IMR-90 (cell line): ENCODE results near the gene IL22. TPM values are rescaled to one million over a fixed set of nuclear protein-coding genes. Genes with fewer than 3 reads are reported as not detected.

Experiments used
- ATAC-seq: fragments of 200-7000 bp; cut with Tn5 transposase; 2 replicates; pipeline ENCODE4 v1.9.1; 2020; ENCODE audit warnings: low read depth, mild to moderate bottlenecking, moderate library complexity
- BruUV-seq: library from RNA; stranded (reverse); fragments of 400-500 nt; replicated peaks from 2 replicates; lab custom pipeline; 2021; lab: Mats Ljungman, UMichigan
- CTCF ChIA-PET: fragments of 300-600 bp; formaldehyde crosslinking; extraction: SDS; loops from one replicate; lab custom pipeline; 2021; ENCODE audit warnings: antibody characterized with exemption; lab: Yijun Ruan, JAX
- POLR2A ChIA-PET: fragments of 300-600 bp; sonication (Branson Sonifier 250); formaldehyde crosslinking; loops from one replicate; lab custom pipeline; 2022; ENCODE audit warnings: antibody characterized with exemption; ENCODE audit not compliant: unreplicated experiment; lab: Charles Lee
- DNase-seq: peaks from one replicate; pipeline ENCODE4 v3.0.0; 2013
- H2AFZ ChIP-seq: replicated peaks from 2 replicates; pipeline ENCODE3; 2013; ENCODE audit warnings: low read length, mild to moderate bottlenecking; ENCODE audit not compliant: poor library complexity
- H2AK5ac ChIP-seq: 2 replicates; pipeline ENCODE4 v1.6.1; 2013; ENCODE audit warnings: low read depth, low read length, inconsistent platforms
- H2AK9ac ChIP-seq: replicated peaks from 2 replicates; pipeline ENCODE3; 2013; ENCODE audit warnings: mild to moderate bottlenecking, low read depth, low read length, moderate library complexity; ENCODE audit not compliant: poor library complexity
- H2BK120ac ChIP-seq: 2 replicates; pipeline ENCODE4 v1.6.1; 2013; ENCODE audit warnings: low read depth, low read length, inconsistent platforms
- H2BK15ac ChIP-seq: 3 replicates; pipeline ENCODE4 v1.6.1; 2013; ENCODE audit warnings: low read depth, low read length, inconsistent platforms
- H2BK20ac ChIP-seq: 2 replicates; pipeline ENCODE4 v1.6.1; 2013; ENCODE audit warnings: low read depth, mild to moderate bottlenecking, inconsistent platforms, low read length, moderate library complexity
- H2BK5ac ChIP-seq: 2 replicates; pipeline ENCODE4 v1.6.1; 2013; ENCODE audit warnings: mild to moderate bottlenecking, low read depth, low read length, inconsistent platforms; ENCODE audit not compliant: poor library complexity, severe bottlenecking
- H3K14ac ChIP-seq: replicated peaks from 2 replicates; pipeline ENCODE4 v1.6.1; 2013; ENCODE audit warnings: low read depth, low read length, inconsistent platforms
- H3K18ac ChIP-seq: 2 replicates; pipeline ENCODE4 v1.6.1; 2013; ENCODE audit warnings: low read depth, low read length, control low read depth
- H3K23ac ChIP-seq: 2 replicates; pipeline ENCODE4 v1.6.1; 2013; ENCODE audit warnings: low read depth, low read length, inconsistent platforms
- H3K27ac ChIP-seq: 2 replicates; pipeline ENCODE4 v1.5.1; 2013; ENCODE audit warnings: mild to moderate bottlenecking, control low read depth, low read length; ENCODE audit not compliant: insufficient read depth
- H3K27me3 ChIP-seq: 2 replicates; pipeline ENCODE4 v1.6.1; 2013; ENCODE audit warnings: low read length; ENCODE audit not compliant: control insufficient read depth, insufficient read depth
- H3K36me3 ChIP-seq: 2 replicates; pipeline ENCODE4 v1.6.1; 2013; ENCODE audit warnings: low read length, mixed read lengths; ENCODE audit not compliant: control insufficient read depth, insufficient read depth
- H3K4ac ChIP-seq: 2 replicates; pipeline ENCODE4 v1.6.1; 2013; ENCODE audit warnings: low read depth, low read length, inconsistent platforms
- H3K4me1 ChIP-seq: 2 replicates; pipeline ENCODE4 v1.6.1; 2013; ENCODE audit warnings: low read length, mixed read lengths; ENCODE audit not compliant: control insufficient read depth, insufficient read depth
- H3K4me2 ChIP-seq: 2 replicates; pipeline ENCODE4 v1.6.1; 2013; ENCODE audit warnings: low read depth, mild to moderate bottlenecking, control low read depth, low read length, moderate library complexity
- H3K4me3 ChIP-seq: 2 replicates; pipeline ENCODE4 v1.5.1; 2013; ENCODE audit warnings: low read depth, mild to moderate bottlenecking, control low read depth, low read length, moderate library complexity; ENCODE audit not compliant: insufficient read depth
- H3K56ac ChIP-seq: 2 replicates; pipeline ENCODE4 v1.6.1; 2013; ENCODE audit warnings: low read length, inconsistent platforms; ENCODE audit not compliant: insufficient read depth; ENCODE audit errors: extremely low read depth
- H3K79me1 ChIP-seq, 2 experiments: 2 replicates each; pipeline ENCODE4 v1.6.1; 2013; ENCODE audit warnings: low read length in 2 of 2, inconsistent platforms in 1 of 2, low read depth in 1 of 2
- H3K9ac ChIP-seq: 2 replicates; pipeline ENCODE4 v1.6.1; 2013; ENCODE audit warnings: low read depth, low read length, control low read depth
- H3K9me1 ChIP-seq: 2 replicates; pipeline ENCODE4 v1.6.1; 2013; ENCODE audit warnings: low read length, inconsistent platforms; ENCODE audit not compliant: insufficient read depth
- H3K9me3 ChIP-seq: 2 replicates; pipeline ENCODE4 v1.6.1; 2013; ENCODE audit warnings: low read length; ENCODE audit not compliant: control insufficient read depth, insufficient read depth
- H4K20me1 ChIP-seq: 2 replicates; pipeline ENCODE4 v1.6.1; 2013; ENCODE audit warnings: low read length, inconsistent platforms; ENCODE audit not compliant: insufficient read depth
- H4K5ac ChIP-seq: 2 replicates; pipeline ENCODE4 v1.6.1; 2013; ENCODE audit warnings: mild to moderate bottlenecking, low read depth, low read length, control low read depth
- H4K8ac ChIP-seq, 2 experiments: 2 replicates each; pipeline ENCODE4 v1.6.1; 2013; ENCODE audit warnings: low read depth in 2 of 2, low read length in 2 of 2, control low read depth in 1 of 2, inconsistent platforms in 1 of 2
- H4K91ac ChIP-seq: 2 replicates; pipeline ENCODE4 v1.6.1; 2013; ENCODE audit warnings: low read depth, low read length, inconsistent platforms; ENCODE audit not compliant: insufficient read depth
- BHLHE40 ChIP-seq: fragments of 150-350 bp; IDR thresholded peaks from 2 replicates; pipeline ENCODE4 v1.6.1; 2016; ENCODE audit warnings: mild to moderate bottlenecking, low read depth, low read length
- CEBPB ChIP-seq: IDR thresholded peaks from 2 replicates; pipeline ENCODE4 v1.6.1; 2012; ENCODE audit warnings: low read depth, low read length, improper control_type of control experiment
- CHD1 ChIP-seq: IDR thresholded peaks from 2 replicates; pipeline ENCODE4 v1.6.1; 2012; ENCODE audit warnings: low read depth, low read length, improper control_type of control experiment
- FOS ChIP-seq: fragments of 150-350 bp; IDR thresholded peaks from 2 replicates; pipeline ENCODE4 v1.6.1; 2016; ENCODE audit warnings: low read depth, low read length
- MAFK ChIP-seq: IDR thresholded peaks from 2 replicates; pipeline ENCODE4 v1.6.1; 2012; ENCODE audit warnings: low read depth, low read length, improper control_type of control experiment
- MAZ ChIP-seq: IDR thresholded peaks from 2 replicates; pipeline ENCODE4 v1.6.1; 2012; ENCODE audit warnings: low read depth, mild to moderate bottlenecking, low read length, improper control_type of control experiment, moderate library complexity, borderline replicate concordance
- MXI1 ChIP-seq: IDR thresholded peaks from 2 replicates; pipeline ENCODE4 v1.6.1; 2012; ENCODE audit warnings: low read depth, mild to moderate bottlenecking, low read length, moderate library complexity, borderline replicate concordance
- NFE2L2 ChIP-seq: fragments of 150-350 bp; IDR thresholded peaks from 2 replicates; pipeline ENCODE4 v1.6.1; 2016; ENCODE audit warnings: low read depth, mild to moderate bottlenecking, low read length
- POLR2A ChIP-seq: IDR thresholded peaks from 2 replicates; pipeline ENCODE4 v1.6.1; 2012; ENCODE audit warnings: mild to moderate bottlenecking, low read depth, low read length
- RAD21 ChIP-seq: IDR thresholded peaks from 2 replicates; pipeline ENCODE4 v1.6.1; 2012; ENCODE audit warnings: low read length, improper control_type of control experiment
- RCOR1 ChIP-seq: IDR thresholded peaks from 2 replicates; pipeline ENCODE4 v1.6.1; 2012; ENCODE audit warnings: mild to moderate bottlenecking, low read length, improper control_type of control experiment; ENCODE audit not compliant: insufficient replicate concordance
- RFX5 ChIP-seq: IDR thresholded peaks from 2 replicates; pipeline ENCODE4 v1.8.0; 2012; ENCODE audit warnings: low read depth, mild to moderate bottlenecking, low read length, moderate library complexity
- SMC3 ChIP-seq: fragments of 150-350 bp; IDR thresholded peaks from 2 replicates; pipeline ENCODE4 v1.6.1; 2016; ENCODE audit warnings: low read depth, mild to moderate bottlenecking, antibody characterized with exemption, low read length, moderate library complexity
- WGBS, 2 experiments: methylation state at CpG; one replicate each; pipeline versions ENCODE4 v1.1.5 to v1.1.7; 2013; ENCODE audit warnings: missing lambda C conversion rate in 2 of 2; ENCODE audit not compliant: insufficient read length in 1 of 2; ENCODE audit errors: extremely low coverage in 2 of 2; 5-methylcytosine and 5-hydroxymethylcytosine counted together
- dilution Hi-C: fragments of 300-500 bp; cut with HindIII; formaldehyde crosslinking; loops from one replicate; pipeline ENCODE4 v1.14.3; 2018; ENCODE audit warnings: low sequenced_read_pairs; ENCODE audit not compliant: unreplicated experiment
- in situ Hi-C: fragments of 300-500 bp; cut with MboI; formaldehyde crosslinking; loops from 3 replicates; pipeline ENCODE4 v1.14.3; 2019; ENCODE audit warnings: low sequenced_read_pairs, inconsistent platforms, mixed read lengths
- intact Hi-C: fragments of 100-400 bp; cut with micrococcal nuclease; formaldehyde crosslinking; loops from 2 replicates; pipeline ENCODE4 v1.10.0; 2022
- polyA plus RNA-seq, 3 experiments: library from polyadenylated mRNA; depleted of rRNA; stranded (reverse); fragments of >200 nt; gene quantifications; 2 replicates each; pipeline ENCODE4 v1.2.3, GENCODE V29; 2012; ENCODE audit warnings: low replicate concordance in 1 of 3
- total RNA-seq: library from RNA; depleted of rRNA; stranded (reverse); fragments of >200 nt; gene quantifications from 2 replicates; pipeline ENCODE4 v1.2.3, GENCODE V29; 2012
- TF ChIP-seq, protein P1 (sequence below): fragments of 150-350 bp; IDR thresholded peaks from 2 replicates; pipeline ENCODE4 v1.6.1; 2016; ENCODE audit warnings: low read depth, mild to moderate bottlenecking, low read length, moderate library complexity, borderline replicate concordance
- TF ChIP-seq, protein P2 (sequence below): fragments of 150-350 bp; IDR thresholded peaks from 2 replicates; pipeline ENCODE4 v1.6.1; 2017; ENCODE audit warnings: mild to moderate bottlenecking, antibody characterized with exemption, low read length, low read depth

Gene IL22
- total and polyA plus RNA-seq, 2 of the 4 experiments (the other 2 are of a cell fraction): not detected

DNA sequence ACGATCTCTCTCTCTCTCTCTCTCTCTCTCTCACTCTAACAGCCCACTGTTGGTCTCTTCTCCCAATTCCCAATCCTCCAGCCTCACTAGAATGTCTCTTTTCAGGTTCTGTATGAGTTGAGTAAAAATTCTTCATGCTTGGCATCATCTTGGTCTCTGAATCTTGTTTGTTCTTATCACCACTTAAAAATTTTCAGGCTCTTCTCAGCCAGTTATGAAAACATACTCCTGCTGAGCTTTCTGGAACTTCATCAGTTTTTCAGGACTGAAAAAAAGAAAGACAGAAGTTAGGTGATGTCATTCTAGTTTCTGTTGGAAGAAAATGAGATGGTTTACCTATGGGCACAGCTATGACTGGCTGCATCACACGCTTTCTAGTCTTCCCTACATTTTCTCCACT lies 11.5 kb upstream of the IL22 start:
- Histone ChIP-seq H3K9me1 (no peaks in the 10 kb centered on the region), H3K36me3 (no peaks in the 10 kb centered on the region), H4K91ac (peak overlapping the region; percentile 26; the same call in 1 of the 2 replicates), H2BK15ac (no peak overlapping the region), H4K5ac (no peak overlapping the region; the same call in 1 of the 2 replicates), H2BK120ac (peak overlapping the region; percentile 22; the same call in 1 of the 2 replicates), H3K9me3 (no peaks in the 10 kb centered on the region), H3K9ac (no peak overlapping the region), H3K4me1 (peaks cover 11% of the 10 kb centered on the region), H2BK5ac (peak overlapping the region; percentile 53), H4K8ac (peak overlapping the region in 1 of 2 experiments; percentile 40; a peak in 2 of 4 replicates), H3K4me2 (no peak overlapping the region), H2AK9ac (no peak overlapping the region), H2BK20ac (peak overlapping the region; percentile 9; the same call in 1 of the 2 replicates), H4K20me1 (no peaks in the 10 kb centered on the region), H3K4ac (no peak overlapping the region), H3K79me1 (no peaks in the 10 kb centered on the region), H3K4me3 (no peak overlapping the region), H3K27me3 (no peaks in the 10 kb centered on the region), H2AK5ac (no peak overlapping the region), H3K23ac (no peak overlapping the region), H3K27ac (peak overlapping the region; percentile 69; the same call in 1 of the 2 replicates), H3K56ac (no peak overlapping the region), H3K14ac (no peak overlapping the region), H3K18ac (peak overlapping the region; percentile 47; the same call in 1 of the 2 replicates), H2AFZ (no peak overlapping the region)
- dilution Hi-C loops (no loop called here), intact Hi-C loops (no loop called here), in situ Hi-C loops (no loop called here)
- CTCF ChIA-PET: interaction anchor here (0.7 kb wide), 1 partner anchor 23 kb away, joined by 3 read pairs; no protein-coding TSS in a partner anchor
- DNase-seq (peak; percentile 84), ATAC-seq (peak; percentile 54)
- TF ChIP-seq NFE2L2 (no peak), MAZ (no peak), FOS (no peak), MXI1 (no peak), RAD21 (no peak), RCOR1 (no peak), POLR2A (no peak), CEBPB (no peak), MAFK (no peak), CHD1 (no peak), RFX5 (no peak), SMC3 (no peak), BHLHE40 (no peak)
- TF ChIP-seq, protein P1, sequence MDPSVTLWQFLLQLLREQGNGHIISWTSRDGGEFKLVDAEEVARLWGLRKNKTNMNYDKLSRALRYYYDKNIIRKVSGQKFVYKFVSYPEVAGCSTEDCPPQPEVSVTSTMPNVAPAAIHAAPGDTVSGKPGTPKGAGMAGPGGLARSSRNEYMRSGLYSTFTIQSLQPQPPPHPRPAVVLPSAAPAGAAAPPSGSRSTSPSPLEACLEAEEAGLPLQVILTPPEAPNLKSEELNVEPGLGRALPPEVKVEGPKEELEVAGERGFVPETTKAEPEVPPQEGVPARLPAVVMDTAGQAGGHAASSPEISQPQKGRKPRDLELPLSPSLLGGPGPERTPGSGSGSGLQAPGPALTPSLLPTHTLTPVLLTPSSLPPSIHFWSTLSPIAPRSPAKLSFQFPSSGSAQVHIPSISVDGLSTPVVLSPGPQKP: no peak
- TF ChIP-seq, protein P2, sequence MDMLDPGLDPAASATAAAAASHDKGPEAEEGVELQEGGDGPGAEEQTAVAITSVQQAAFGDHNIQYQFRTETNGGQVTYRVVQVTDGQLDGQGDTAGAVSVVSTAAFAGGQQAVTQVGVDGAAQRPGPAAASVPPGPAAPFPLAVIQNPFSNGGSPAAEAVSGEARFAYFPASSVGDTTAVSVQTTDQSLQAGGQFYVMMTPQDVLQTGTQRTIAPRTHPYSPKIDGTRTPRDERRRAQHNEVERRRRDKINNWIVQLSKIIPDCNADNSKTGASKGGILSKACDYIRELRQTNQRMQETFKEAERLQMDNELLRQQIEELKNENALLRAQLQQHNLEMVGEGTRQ: no peak
- WGBS, 2 experiments: no CpG with 5 or more reads among the region's 2 CpGs
- BruUV-seq: no TSS peak
- POLR2A ChIA-PET: no interaction called here
